ENCODE measurements around the gene MAST1. TPM values are rescaled to one million over a fixed set of nuclear protein-coding genes. Genes with fewer than 3 reads are reported as not detected.
"Not testable (repeated sequence)": the region's sequence is repeated elsewhere in the genome, so short reads cannot be mapped to it uniquely, and the experiment has no call there.

MAST1 gene
- polyA plus RNA-seq, 2 of the 4 experiments (the other 2 are of a cell fraction): 1.4 to 2.2 TPM

DNA sequence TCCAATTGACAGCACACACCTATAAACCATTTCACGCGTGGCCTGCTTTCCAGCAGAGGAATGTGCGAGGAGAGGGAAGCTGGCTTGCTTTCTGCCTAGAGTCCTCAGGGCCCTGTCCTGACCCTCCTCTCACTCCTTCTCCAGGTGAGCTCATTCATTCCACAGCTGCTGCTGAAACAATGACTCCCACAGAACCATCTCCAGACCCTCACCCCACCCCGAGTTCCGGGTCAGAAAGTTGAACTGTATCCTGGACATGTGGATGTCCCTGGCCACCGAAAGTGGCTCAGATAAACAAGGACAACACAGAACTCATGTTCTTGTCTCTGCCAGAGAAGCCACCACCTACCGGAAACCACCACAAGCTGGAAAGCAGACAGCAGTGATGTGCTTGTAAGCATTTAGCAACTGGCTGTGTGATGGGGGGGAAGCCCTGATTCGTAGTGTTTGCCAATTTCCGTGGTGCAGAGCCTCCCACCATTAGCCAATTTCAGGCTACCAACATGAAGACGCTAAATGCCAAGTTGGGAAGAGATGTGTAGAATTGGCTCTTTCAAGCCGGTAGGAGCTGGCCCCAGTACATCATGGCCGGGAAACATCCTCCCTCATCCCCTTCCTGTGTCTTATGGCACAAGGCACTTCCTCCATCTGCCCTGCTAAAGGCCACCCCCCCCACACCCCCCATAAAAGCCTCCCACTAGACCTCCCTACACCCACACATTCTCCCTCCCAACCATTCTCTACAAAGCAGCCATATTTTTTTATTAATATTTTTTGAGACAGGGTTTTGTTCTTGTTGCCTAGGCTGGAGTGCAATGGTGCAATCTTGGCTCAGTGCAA is 75.8 kb downstream of the MAST1 start:
- Histone ChIP-seq H3K4me1 (no peaks in the 10 kb centered on the region), H3K4me3 (no peak overlapping the region), H3K27ac (no peak overlapping the region), H3K4me2 (no peak overlapping the region), H3K9me3 (no peaks in the 10 kb centered on the region)
- ChIA-PET POLR2A (no interaction called here), CTCF (interaction anchor here (1.4 kb wide), 1 partner anchor 15 kb away, joined by 4 read pairs; no protein-coding TSS in a partner anchor)
- TF ChIP-seq RCOR1 (IDR thresholded peaks at IDR 0.05; ENCODE audit: low read depth, low read length) (no peak), ZNF302 (CRISPR knock-in tag; IDR thresholded peaks at IDR 0.05) (no peak), CEBPB (IDR thresholded peaks at IDR 0.05) (no peak)
- ATAC-seq: no peak
- 84% methylated on average over 8 of the region's 12 CpGs for WGBS (ENCODE audit: missing lambda C conversion rate)
- DNase-seq (ENCODE audit: low read depth in 1 of 2, low spot score in 1 of 2): no peak
- FAIRE-seq: no peak

DNA sequence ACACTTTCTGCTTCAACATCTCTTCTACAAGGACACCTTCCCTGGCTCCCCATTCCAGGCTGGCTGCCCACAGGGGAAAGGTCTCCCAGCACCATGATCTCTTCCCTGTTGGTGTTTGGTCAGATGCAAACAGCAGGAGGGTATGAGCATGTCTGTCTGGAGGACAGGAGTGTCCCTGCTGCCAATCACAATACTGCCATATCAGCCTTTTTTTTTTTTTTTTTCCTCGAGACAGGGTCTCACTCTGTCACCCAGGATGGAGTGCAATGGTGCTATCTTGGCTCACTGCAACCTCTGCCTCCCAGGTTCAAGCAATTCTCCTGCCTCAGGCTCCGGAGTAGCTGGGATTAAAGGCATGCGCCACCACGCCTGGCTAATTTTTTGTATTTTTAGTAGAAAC is 77.5 kb downstream of the MAST1 start:
- not testable (repeated sequence) for H3K4me3 ChIP-seq; H3K4me2 ChIP-seq; FAIRE-seq; ATAC-seq; H3K4me1 ChIP-seq; H3K9me3 ChIP-seq; DNase-seq (ENCODE audit: low read depth in 1 of 2, low spot score in 1 of 2); H3K27ac ChIP-seq
- ChIA-PET CTCF (interaction anchor here (0.7 kb wide), 1 partner anchor 166 kb away, joined by 4 read pairs; no protein-coding TSS in a partner anchor), POLR2A (interaction anchor here (0.9 kb wide), 1 partner anchor 10 kb away, joined by 8 read pairs; no protein-coding TSS in a partner anchor)
- 85% methylated on average over 4 of the region's 4 CpGs for WGBS (ENCODE audit: missing lambda C conversion rate)
- TF ChIP-seq MAFK (IDR thresholded peaks at IDR 0.05; ENCODE audit: partially characterized antibody): peak; percentile 55

DNA sequence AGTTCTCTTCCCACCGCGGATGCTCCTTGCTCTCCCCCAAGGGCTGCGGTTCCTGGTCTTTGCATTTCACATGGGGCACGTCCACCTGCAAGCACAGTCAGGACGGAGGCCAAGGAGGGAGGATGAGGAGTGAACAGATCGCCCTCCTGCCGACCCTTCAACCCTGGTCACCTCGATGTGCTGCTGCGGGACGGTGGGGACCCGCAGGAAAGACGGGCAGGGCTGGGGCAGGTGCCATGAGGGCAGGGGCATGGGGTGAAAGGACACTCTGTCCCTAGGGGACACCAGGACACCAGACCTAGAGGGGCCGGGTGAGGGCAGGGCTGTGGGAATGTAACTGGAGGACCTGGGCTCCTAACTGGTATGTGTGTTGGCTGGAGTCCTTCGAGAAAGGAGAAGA is 79.9 kb downstream of the MAST1 start:
- Histone ChIP-seq H3K4me1 (no peaks in the 10 kb centered on the region), H3K9me3 (no peaks in the 10 kb centered on the region), H3K27ac (no peak overlapping the region), H3K4me3 (no peak overlapping the region), H3K4me2 (no peak overlapping the region)
- 91% methylated on average over 7 of the region's 14 CpGs for WGBS (ENCODE audit: missing lambda C conversion rate)
- DNase-seq (ENCODE audit: low read depth in 1 of 2, low spot score in 1 of 2) (no peak), ATAC-seq (no peak), FAIRE-seq (no peak)
- ChIA-PET CTCF (no interaction called here), POLR2A (no interaction called here)
- TF ChIP-seq, protein P1, sequence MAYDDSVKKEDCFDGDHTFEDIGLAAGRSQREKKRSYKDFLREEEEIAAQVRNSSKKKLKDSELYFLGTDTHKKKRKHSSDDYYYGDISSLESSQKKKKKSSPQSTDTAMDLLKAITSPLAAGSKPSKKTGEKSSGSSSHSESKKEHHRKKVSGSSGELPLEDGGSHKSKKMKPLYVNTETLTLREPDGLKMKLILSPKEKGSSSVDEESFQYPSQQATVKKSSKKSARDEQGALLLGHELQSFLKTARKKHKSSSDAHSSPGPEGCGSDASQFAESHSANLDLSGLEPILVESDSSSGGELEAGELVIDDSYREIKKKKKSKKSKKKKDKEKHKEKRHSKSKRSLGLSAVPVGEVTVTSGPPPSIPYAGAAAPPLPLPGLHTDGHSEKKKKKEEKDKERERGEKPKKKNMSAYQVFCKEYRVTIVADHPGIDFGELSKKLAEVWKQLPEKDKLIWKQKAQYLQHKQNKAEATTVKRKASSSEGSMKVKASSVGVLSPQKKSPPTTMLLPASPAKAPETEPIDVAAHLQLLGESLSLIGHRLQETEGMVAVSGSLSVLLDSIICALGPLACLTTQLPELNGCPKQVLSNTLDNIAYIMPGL (CRISPR knock-in tag; IDR thresholded peaks at IDR 0.05; ENCODE audit: borderline replicate concordance): no peak
- no peak for TF ChIP-seq RARB (CRISPR knock-in tag; IDR thresholded peaks at IDR 0.05)
- TF ChIP-seq MAZ (IDR thresholded peaks at IDR 0.05; ENCODE audit: borderline replicate concordance, low read depth, low read length): no peak
- TF ChIP-seq TP53 (CRISPR knock-in tag; IDR thresholded peaks at IDR 0.05): no peak
- TF ChIP-seq PHF8 (IDR thresholded peaks at IDR 0.05; ENCODE audit: borderline replicate concordance, low read depth): no peak
- TF ChIP-seq EHF (CRISPR knock-in tag; IDR thresholded peaks at IDR 0.05): no peak

DNA sequence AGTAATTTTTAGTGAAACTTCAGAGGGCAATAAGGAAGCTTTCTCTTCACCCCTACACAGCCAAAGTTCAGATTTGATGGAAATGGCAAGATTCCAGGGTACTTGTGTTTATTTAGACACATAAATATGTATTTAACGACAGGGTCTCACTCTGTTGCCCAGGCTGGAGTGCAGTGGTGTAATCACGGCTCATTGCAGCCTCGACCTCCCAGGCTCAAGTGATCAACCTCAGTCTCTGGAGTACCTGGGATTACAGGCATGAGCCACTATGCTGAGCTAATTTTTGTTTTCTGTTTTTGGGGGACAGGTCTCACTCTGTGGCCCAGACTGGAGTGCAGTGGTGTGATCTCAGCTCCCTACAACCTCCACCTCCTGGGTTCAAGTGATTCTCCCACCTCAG is 82.7 kb downstream of the MAST1 start:
- no peak for TF ChIP-seq EHMT2 (IDR thresholded peaks at IDR 0.05; ENCODE audit: low read depth)
- no peak for TF ChIP-seq NPAS2 (CRISPR knock-in tag; IDR thresholded peaks at IDR 0.05; ENCODE audit: borderline replicate concordance)
- TF ChIP-seq HEYL (CRISPR knock-in tag; IDR thresholded peaks at IDR 0.05): no peak
- no peak for FAIRE-seq
- H3K4me2 ChIP-seq: no peak overlapping the region
- no peak for DNase-seq (ENCODE audit: low read depth in 1 of 2, low spot score in 1 of 2)
- no peaks in the 10 kb centered on the region for H3K4me1 ChIP-seq
- H3K4me3 ChIP-seq: no peak overlapping the region
- POLR2A ChIA-PET: no interaction called here
- no peak for ATAC-seq
- no peak overlapping the region for H3K27ac ChIP-seq
- H3K9me3 ChIP-seq: no peaks in the 10 kb centered on the region
- WGBS (ENCODE audit: missing lambda C conversion rate): 61% methylated on average over 3 of the region's 3 CpGs
- CTCF ChIA-PET: interaction anchor here (0.6 to 2.8 kb wide), 2 partner anchors 10 to 18 kb away, joined by 3 to 12 read pairs; no protein-coding TSS in a partner anchor

DNA sequence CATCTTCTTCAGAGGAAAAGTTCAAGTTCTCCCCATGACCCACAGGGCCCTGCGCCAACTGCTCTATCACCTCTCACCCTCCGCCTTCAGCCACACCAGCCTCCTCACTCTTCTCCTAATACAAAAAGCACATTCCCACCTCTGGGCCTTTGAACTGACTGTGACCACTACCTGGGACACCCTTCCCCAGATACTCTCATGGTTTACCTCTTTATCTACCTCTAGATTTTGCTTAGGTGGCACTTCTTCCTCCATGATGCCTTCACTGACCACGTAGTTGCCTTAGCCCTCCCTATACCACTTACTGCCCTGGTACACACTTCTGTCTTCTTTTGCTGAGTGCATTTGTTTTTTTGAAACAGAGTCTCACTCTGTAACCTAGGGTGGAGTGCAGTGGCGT is 84.6 kb downstream of the MAST1 start:
- no peak for FAIRE-seq
- POLR2A ChIA-PET: no interaction called here
- H3K9me3 ChIP-seq: no peaks in the 10 kb centered on the region
- TF ChIP-seq MAFK (IDR thresholded peaks at IDR 0.05; ENCODE audit: partially characterized antibody): peak; percentile 63
- TF ChIP-seq ZSCAN20 (CRISPR knock-in tag; IDR thresholded peaks at IDR 0.05): no peak
- no peak overlapping the region for H3K4me2 ChIP-seq
- DNase-seq (ENCODE audit: low read depth in 1 of 2, low spot score in 1 of 2): no peak
- no peaks in the 10 kb centered on the region for H3K4me1 ChIP-seq
- ATAC-seq: no peak
- H3K4me3 ChIP-seq: no peak overlapping the region
- CTCF ChIA-PET: interaction anchor here (2.8 kb wide), 1 partner anchor 8 kb away, joined by 12 read pairs; no protein-coding TSS in a partner anchor
- H3K27ac ChIP-seq: no peak overlapping the region
- 95% methylated on average over 4 of the region's 4 CpGs for WGBS (ENCODE audit: missing lambda C conversion rate)

Small RNAs within 50 kb of the gene (small RNA-seq; reads per million reads assigned to genes)
- gene MIR5695 (0 to 1.2 (median 0) reads per million in 6 experiments), gene MIR6794 (0 reads per million in 6 experiments)

Other genes starting within 250 kb of the MAST1 start
- 2.4 and 2.5 TPM in 2 replicates for gene ZNF490, start 227.7 kb upstream of the MAST1 start, polyA plus RNA-seq (2011; rRNA removed)
- 0.57 to 0.85 TPM (median 0.79 TPM) in 3 replicates for gene ZNF490, start 227.7 kb upstream of the MAST1 start, polyA plus RNA-seq (2017; fragmentation: RNase III; extraction: RNeasy Plus Mini Kit Qiagen cat#74134 plus additional on column Dnase treatment)
- 7.1 and 8.0 TPM in 2 replicates for gene ZNF791, start 227.6 kb upstream of the MAST1 start, polyA plus RNA-seq (2011; rRNA removed)
- gene ZNF791, start 227.6 kb upstream of the MAST1 start, polyA plus RNA-seq (2017; fragmentation: RNase III; extraction: RNeasy Plus Mini Kit Qiagen cat#74134 plus additional on column Dnase treatment): 4.5 to 4.6 TPM (median 4.5 TPM) in 3 replicates
- 13.0 and 14.4 TPM in 2 replicates for gene MAN2B1, start 171.8 kb upstream of the MAST1 start, polyA plus RNA-seq (2011; rRNA removed)
- 15.4 to 16.3 TPM (median 15.9 TPM) in 3 replicates for gene MAN2B1, start 171.8 kb upstream of the MAST1 start, polyA plus RNA-seq (2017; fragmentation: RNase III; extraction: RNeasy Plus Mini Kit Qiagen cat#74134 plus additional on column Dnase treatment)
- gene WDR83, start 171.7 kb upstream of the MAST1 start, polyA plus RNA-seq (2011; rRNA removed): 4.3 and 4.8 TPM in 2 replicates
- 11.1 to 13.7 TPM (median 11.4 TPM) in 3 replicates for gene WDR83, start 171.7 kb upstream of the MAST1 start, polyA plus RNA-seq (2017; fragmentation: RNase III; extraction: RNeasy Plus Mini Kit Qiagen cat#74134 plus additional on column Dnase treatment)
- gene DHPS, start 156.6 kb upstream of the MAST1 start, polyA plus RNA-seq (2011; rRNA removed): 63.7 and 71.9 TPM in 2 replicates
- 55.3 to 58.3 TPM (median 57.8 TPM) in 3 replicates for gene DHPS, start 156.6 kb upstream of the MAST1 start, polyA plus RNA-seq (2017; fragmentation: RNase III; extraction: RNeasy Plus Mini Kit Qiagen cat#74134 plus additional on column Dnase treatment)
- not detected in 2 replicates for gene GNG14, start 150.5 kb upstream of the MAST1 start, polyA plus RNA-seq (2011; rRNA removed)
- not detected in 3 replicates for gene GNG14, start 150.5 kb upstream of the MAST1 start, polyA plus RNA-seq (2017; fragmentation: RNase III; extraction: RNeasy Plus Mini Kit Qiagen cat#74134 plus additional on column Dnase treatment)
- gene FBXW9, start 141.9 kb upstream of the MAST1 start, polyA plus RNA-seq (2011; rRNA removed): 5.7 and 6.9 TPM in 2 replicates
- gene FBXW9, start 141.9 kb upstream of the MAST1 start, polyA plus RNA-seq (2017; fragmentation: RNase III; extraction: RNeasy Plus Mini Kit Qiagen cat#74134 plus additional on column Dnase treatment): 7.3 to 8.1 TPM (median 8.0 TPM) in 3 replicates
- gene TNPO2, start 114.6 kb upstream of the MAST1 start, polyA plus RNA-seq (2011; rRNA removed): 33.7 and 38.0 TPM in 2 replicates
- gene TNPO2, start 114.6 kb upstream of the MAST1 start, polyA plus RNA-seq (2017; fragmentation: RNase III; extraction: RNeasy Plus Mini Kit Qiagen cat#74134 plus additional on column Dnase treatment): 39.8 to 42.5 TPM (median 41.0 TPM) in 3 replicates
- 105 and 137 TPM in 2 replicates for gene TRIR, start 103.8 kb upstream of the MAST1 start, polyA plus RNA-seq (2011; rRNA removed)
- 144 to 154 TPM (median 152 TPM) in 3 replicates for gene TRIR, start 103.8 kb upstream of the MAST1 start, polyA plus RNA-seq (2017; fragmentation: RNase III; extraction: RNeasy Plus Mini Kit Qiagen cat#74134 plus additional on column Dnase treatment)
- 84.9 and 87.0 TPM in 2 replicates for gene GET3, start 101.0 kb upstream of the MAST1 start, polyA plus RNA-seq (2011; rRNA removed)
- 82.7 to 96.7 TPM (median 91.7 TPM) in 3 replicates for gene GET3, start 101.0 kb upstream of the MAST1 start, polyA plus RNA-seq (2017; fragmentation: RNase III; extraction: RNeasy Plus Mini Kit Qiagen cat#74134 plus additional on column Dnase treatment)
- gene BEST2, start 86.7 kb upstream of the MAST1 start, polyA plus RNA-seq (2011; rRNA removed): not detected in 2 replicates
- gene BEST2, start 86.7 kb upstream of the MAST1 start, polyA plus RNA-seq (2017; fragmentation: RNase III; extraction: RNeasy Plus Mini Kit Qiagen cat#74134 plus additional on column Dnase treatment): not detected in 3 replicates
- 8.3 and 10.1 TPM in 2 replicates for gene HOOK2, start 63.0 kb upstream of the MAST1 start, polyA plus RNA-seq (2011; rRNA removed)
- 18.5 to 24.6 TPM (median 21.5 TPM) in 3 replicates for gene HOOK2, start 63.0 kb upstream of the MAST1 start, polyA plus RNA-seq (2017; fragmentation: RNase III; extraction: RNeasy Plus Mini Kit Qiagen cat#74134 plus additional on column Dnase treatment)
- gene JUNB, start 47.0 kb upstream of the MAST1 start, polyA plus RNA-seq (2011; rRNA removed): 72.5 and 94.7 TPM in 2 replicates
- gene JUNB, start 47.0 kb upstream of the MAST1 start, polyA plus RNA-seq (2017; fragmentation: RNase III; extraction: RNeasy Plus Mini Kit Qiagen cat#74134 plus additional on column Dnase treatment): 47.2 to 57.7 TPM (median 55.6 TPM) in 3 replicates
- 0.48 and 0.57 TPM in 2 replicates for gene PRDX2, start 36.7 kb upstream of the MAST1 start, polyA plus RNA-seq (2011; rRNA removed)
- 0.49 to 0.91 TPM (median 0.84 TPM) in 3 replicates for gene PRDX2, start 36.7 kb upstream of the MAST1 start, polyA plus RNA-seq (2017; fragmentation: RNase III; extraction: RNeasy Plus Mini Kit Qiagen cat#74134 plus additional on column Dnase treatment)
- 4.9 and 10.7 TPM in 2 replicates for gene THSD8, start 36.4 kb upstream of the MAST1 start, polyA plus RNA-seq (2011; rRNA removed)
- not detected in 3 replicates for gene THSD8, start 36.4 kb upstream of the MAST1 start, polyA plus RNA-seq (2017; fragmentation: RNase III; extraction: RNeasy Plus Mini Kit Qiagen cat#74134 plus additional on column Dnase treatment)
- gene RNASEH2A, start 31.9 kb upstream of the MAST1 start, polyA plus RNA-seq (2011; rRNA removed): 27.2 and 37.2 TPM in 2 replicates
- 40.7 to 45.5 TPM (median 41.7 TPM) in 3 replicates for gene RNASEH2A, start 31.9 kb upstream of the MAST1 start, polyA plus RNA-seq (2017; fragmentation: RNase III; extraction: RNeasy Plus Mini Kit Qiagen cat#74134 plus additional on column Dnase treatment)
- gene RTBDN, start 3.9 kb upstream of the MAST1 start, polyA plus RNA-seq (2011; rRNA removed): 0.09 TPM in 1 of 2 replicates, not detected in the other
- 0.14 to 0.36 TPM (median 0.25 TPM) in 3 replicates for gene RTBDN, start 3.9 kb upstream of the MAST1 start, polyA plus RNA-seq (2017; fragmentation: RNase III; extraction: RNeasy Plus Mini Kit Qiagen cat#74134 plus additional on column Dnase treatment)
- gene DNASE2, start 42.9 kb downstream of the MAST1 start, polyA plus RNA-seq (2011; rRNA removed): 15.7 and 22.9 TPM in 2 replicates
- 19.9 to 24.9 TPM (median 24.6 TPM) in 3 replicates for gene DNASE2, start 42.9 kb downstream of the MAST1 start, polyA plus RNA-seq (2017; fragmentation: RNase III; extraction: RNeasy Plus Mini Kit Qiagen cat#74134 plus additional on column Dnase treatment)
- not detected in 2 replicates for gene KLF1, start 48.7 kb downstream of the MAST1 start, polyA plus RNA-seq (2011; rRNA removed)
- gene KLF1, start 48.7 kb downstream of the MAST1 start, polyA plus RNA-seq (2017; fragmentation: RNase III; extraction: RNeasy Plus Mini Kit Qiagen cat#74134 plus additional on column Dnase treatment): not detected in 3 replicates
- gene GCDH, start 52.6 kb downstream of the MAST1 start, polyA plus RNA-seq (2011; rRNA removed): 8.0 and 8.8 TPM in 2 replicates
- gene GCDH, start 52.6 kb downstream of the MAST1 start, polyA plus RNA-seq (2017; fragmentation: RNase III; extraction: RNeasy Plus Mini Kit Qiagen cat#74134 plus additional on column Dnase treatment): 14.9 to 18.8 TPM (median 15.2 TPM) in 3 replicates
- 0.13 and 0.41 TPM in 2 replicates for gene SYCE2, start 80.8 kb downstream of the MAST1 start, polyA plus RNA-seq (2011; rRNA removed)
- gene SYCE2, start 80.8 kb downstream of the MAST1 start, polyA plus RNA-seq (2017; fragmentation: RNase III; extraction: RNeasy Plus Mini Kit Qiagen cat#74134 plus additional on column Dnase treatment): 0.25 to 0.40 TPM (median 0.39 TPM) in 3 replicates
- gene FARSA, start 95.2 kb downstream of the MAST1 start, polyA plus RNA-seq (2011; rRNA removed): 18.1 and 20.1 TPM in 2 replicates
- 57.4 to 62.2 TPM (median 58.7 TPM) in 3 replicates for gene FARSA, start 95.2 kb downstream of the MAST1 start, polyA plus RNA-seq (2017; fragmentation: RNase III; extraction: RNeasy Plus Mini Kit Qiagen cat#74134 plus additional on column Dnase treatment)
- 356 and 419 TPM in 2 replicates for gene CALR, start 100.1 kb downstream of the MAST1 start, polyA plus RNA-seq (2011; rRNA removed)
- gene CALR, start 100.1 kb downstream of the MAST1 start, polyA plus RNA-seq (2017; fragmentation: RNase III; extraction: RNeasy Plus Mini Kit Qiagen cat#74134 plus additional on column Dnase treatment): 484 to 507 TPM (median 494 TPM) in 3 replicates
- 46.4 and 56.2 TPM in 2 replicates for gene RAD23A, start 107.3 kb downstream of the MAST1 start, polyA plus RNA-seq (2011; rRNA removed)
- 68.6 to 71.6 TPM (median 71.1 TPM) in 3 replicates for gene RAD23A, start 107.3 kb downstream of the MAST1 start, polyA plus RNA-seq (2017; fragmentation: RNase III; extraction: RNeasy Plus Mini Kit Qiagen cat#74134 plus additional on column Dnase treatment)
- 18.3 and 26.4 TPM in 2 replicates for gene GADD45GIP1, start 118.7 kb downstream of the MAST1 start, polyA plus RNA-seq (2011; rRNA removed)
- 30.7 to 31.9 TPM (median 31.1 TPM) in 3 replicates for gene GADD45GIP1, start 118.7 kb downstream of the MAST1 start, polyA plus RNA-seq (2017; fragmentation: RNase III; extraction: RNeasy Plus Mini Kit Qiagen cat#74134 plus additional on column Dnase treatment)
- 0.12 and 0.16 TPM in 2 replicates for gene DAND5, start 131.1 kb downstream of the MAST1 start, polyA plus RNA-seq (2011; rRNA removed)
- 0.12 to 0.21 TPM (median 0.14 TPM) in 3 replicates for gene DAND5, start 131.1 kb downstream of the MAST1 start, polyA plus RNA-seq (2017; fragmentation: RNase III; extraction: RNeasy Plus Mini Kit Qiagen cat#74134 plus additional on column Dnase treatment)
- 0.52 and 1.0 TPM in 2 replicates for gene NFIX, start 157.0 kb downstream of the MAST1 start, polyA plus RNA-seq (2011; rRNA removed)
- 3.0 to 4.5 TPM (median 3.0 TPM) in 3 replicates for gene NFIX, start 157.0 kb downstream of the MAST1 start, polyA plus RNA-seq (2017; fragmentation: RNase III; extraction: RNeasy Plus Mini Kit Qiagen cat#74134 plus additional on column Dnase treatment)

Data from A549 (cell line).